Liver (tissue), 9 donors: ENCODE results near the gene MAML3. TPM values are rescaled to one million over a fixed set of nuclear protein-coding genes. Genes with fewer than 3 reads are reported as not detected.

Source experiments
- DNase-seq: peaks from one replicate; pipeline ENCODE4 v3.0.0-alpha.2; 2017; ENCODE audit warnings: low spot score
- H3K27ac ChIP-seq, 2 donors: one replicate each; pipeline ENCODE4 v1.7.0; 2013; ENCODE audit warnings: inconsistent platforms in 2 of 2, low read length in 2 of 2, control low read depth in 1 of 2, low read depth in 1 of 2, mild to moderate bottlenecking in 1 of 2
- H3K27me3 ChIP-seq, 4 donors: one replicate each; pipeline versions ENCODE4 v1.6.1 to v1.7.0; 2013; ENCODE audit warnings: low read length in 3 of 4, inconsistent platforms in 1 of 4, mild to moderate bottlenecking in 1 of 4, moderate library complexity in 1 of 4; ENCODE audit not compliant: control insufficient read depth in 4 of 4, insufficient read depth in 4 of 4
- H3K36me3 ChIP-seq, 4 donors: one replicate each; pipeline versions ENCODE4 v1.6.1 to v1.7.0; 2013; ENCODE audit warnings: low read length in 3 of 4, mild to moderate bottlenecking in 3 of 4, low read depth in 1 of 4, moderate library complexity in 1 of 4; ENCODE audit not compliant: control insufficient read depth in 4 of 4, insufficient read depth in 3 of 4
- H3K4me1 ChIP-seq, 4 donors: one replicate each; pipeline versions ENCODE4 v1.6.1 to v1.7.0; 2013; ENCODE audit warnings: low read length in 3 of 4, mild to moderate bottlenecking in 3 of 4, moderate library complexity in 1 of 4; ENCODE audit not compliant: control insufficient read depth in 4 of 4, insufficient read depth in 4 of 4
- H3K4me3 ChIP-seq, 3 donors: one replicate each; pipeline versions ENCODE4 v1.6.1 to v1.7.0; 2013; ENCODE audit warnings: low read length in 3 of 3, control low read depth in 1 of 3, low read depth in 1 of 3, mild to moderate bottlenecking in 1 of 3
- H3K9ac ChIP-seq, 2 donors: one replicate each; pipeline ENCODE4 v1.7.0; 2013; ENCODE audit warnings: low read length in 2 of 2, mild to moderate bottlenecking in 2 of 2, moderate library complexity in 2 of 2, control low read depth in 1 of 2, low read depth in 1 of 2
- H3K9me3 ChIP-seq, 4 donors: one replicate each; pipeline versions ENCODE4 v1.6.1 to v1.7.0; 2013; ENCODE audit warnings: low read length in 3 of 4; ENCODE audit not compliant: control insufficient read depth in 4 of 4
- ATF3 ChIP-seq: IDR thresholded peaks from 2 replicates; pipeline ENCODE4 v1.6.1; 2016; ENCODE audit warnings: antibody characterized with exemption
- CTCF ChIP-seq: fragments of 150-350 bp; IDR thresholded peaks from 2 replicates; pipeline ENCODE4 v1.5.1; 2017; ENCODE audit warnings: improper control_type of control experiment, low read depth, low read length; ENCODE audit not compliant: missing input control
- EGR1 ChIP-seq, 2 donors: IDR thresholded peaks; 2 replicates each; pipeline ENCODE4 v1.6.1; 2016 to 2018; ENCODE audit warnings: antibody characterized with exemption in 2 of 2, low read depth in 2 of 2
- FOXA2 ChIP-seq: IDR thresholded peaks from 2 replicates; pipeline ENCODE4 v1.6.1; 2016; ENCODE audit warnings: antibody characterized with exemption
- GABPA ChIP-seq, 2 donors: IDR thresholded peaks in 1 of 2; conservative IDR thresholded peaks in 1 of 2; 2 replicates each; pipeline ENCODE4 v1.6.1; 2016; ENCODE audit warnings: antibody characterized with exemption in 2 of 2, mild to moderate bottlenecking in 1 of 2, moderate library complexity in 1 of 2
- HNF4A ChIP-seq, 2 donors: conservative IDR thresholded peaks; 2 replicates each; pipeline ENCODE4 v1.6.1; 2016; ENCODE audit warnings: antibody characterized with exemption in 2 of 2, mild to moderate bottlenecking in 2 of 2
- HNF4G ChIP-seq: IDR thresholded peaks from 2 replicates; pipeline ENCODE4 v1.6.1; 2016; ENCODE audit warnings: antibody characterized with exemption
- JUND ChIP-seq, 2 donors: IDR thresholded peaks; 2 replicates each; pipeline ENCODE4 v1.6.1; 2016; ENCODE audit warnings: antibody characterized with exemption in 2 of 2
- NR2F2 ChIP-seq: IDR thresholded peaks from 2 replicates; pipeline ENCODE4 v1.6.1; 2016; ENCODE audit warnings: antibody characterized with exemption
- RAD21 ChIP-seq, 2 donors: IDR thresholded peaks; 2 replicates each; pipeline ENCODE4 v1.6.1; 2016; ENCODE audit warnings: antibody characterized with exemption in 2 of 2, mild to moderate bottlenecking in 2 of 2
- REST ChIP-seq: IDR thresholded peaks from 2 replicates; pipeline ENCODE4 v1.6.1; 2016; ENCODE audit warnings: antibody characterized with exemption, mild to moderate bottlenecking
- RXRA ChIP-seq, 2 donors: IDR thresholded peaks; 2 replicates each; pipeline ENCODE4 v1.6.1; 2017 to 2018; ENCODE audit warnings: antibody characterized with exemption in 2 of 2, mild to moderate bottlenecking in 1 of 2
- YY1 ChIP-seq: IDR thresholded peaks from 2 replicates; pipeline ENCODE4 v1.6.1; 2016; ENCODE audit warnings: antibody characterized with exemption, mild to moderate bottlenecking
- ZBTB33 ChIP-seq: IDR thresholded peaks from 2 replicates; pipeline ENCODE4 v1.6.1; 2016; ENCODE audit warnings: antibody characterized with exemption
- WGBS: extraction: QIAGEN DNeasy Blood & Tissue Kit; methylation state at CpG from one replicate; pipeline ENCODE4 v1.1.7; 2013; 5-methylcytosine and 5-hydroxymethylcytosine counted together
- polyA plus RNA-seq, 2 donors: library from polyadenylated mRNA; stranded (reverse) in 1 of 2; unstranded in 1 of 2; fragments of 200-250 nt in 1 of 2; fragments of >200 nt in 1 of 2; fragmentation: Nextera tagmentation in 1 of 2; extraction: Ambion mirVana in 1 of 2; gene quantifications; one replicate each; pipeline versions ENCODE4 v1.2.1 to v1.2.3, GENCODE V29; 2013 to 2015
- total RNA-seq, 2 donors: library from RNA; depleted of rRNA; stranded (reverse); fragments of >200 nt; gene quantifications; one replicate each; pipeline ENCODE4 v1.2.3, GENCODE V29; 2014
- donor health status: healthy.
- donor health status: healthy.
- donor health status: healthy.
- donor health status: healthy.
- donor health status: healthy.

The MAML3 gene
- total and polyA plus RNA-seq, 4 donors = 1.3 to 4.3 (median 2.7) TPM

- no peak for TF ChIP-seq ZBTB33
- no peak for TF ChIP-seq FOXA2
Measured at GRCh38 chr4:139978692-139979091, 175.3 kb downstream of the MAML3 start (continued).

- no peaks in the 10 kb centered on the region for H3K27me3 ChIP-seq
- peaks cover 0 to 9% (median under 1%) of the 10 kb centered on the region in 4 donors for H3K4me1 ChIP-seq
- no peaks in the 10 kb centered on the region for H3K36me3 ChIP-seq
- H3K9ac ChIP-seq = no peak overlapping the region
- no peak overlapping the region for H3K4me3 ChIP-seq
- no peak overlapping the region for H3K27ac ChIP-seq
- no peak for TF ChIP-seq FOXA2
- TF ChIP-seq REST = no peak
- TF ChIP-seq HNF4A (conservative IDR thresholded peaks at IDR 0.05) = no peak
- no peak for TF ChIP-seq EGR1 (IDR thresholded peaks at IDR 0.05; ENCODE audit: low read depth in 2 of 2)
- TF ChIP-seq JUND (IDR thresholded peaks at IDR 0.05) = no peak
- no peak for TF ChIP-seq YY1
- TF ChIP-seq RXRA (IDR thresholded peaks at IDR 0.05) = no peak
- TF ChIP-seq HNF4G = no peak
- 86% methylated on average over 3 of the region's 3 CpGs for WGBS
- H3K9me3 ChIP-seq = no peaks in the 10 kb centered on the region
- DNase-seq = no peak
Measured at GRCh38 chr4:139977838-139978609, 176.0 kb downstream of the MAML3 start.

- Histone ChIP-seq H3K4me1 (peaks cover 0 to 9% (median 0%) of the 10 kb centered on the region in 4 donors), H3K27me3 (no peaks in the 10 kb centered on the region), H3K36me3 (no peaks in the 10 kb centered on the region), H3K9me3 (no peaks in the 10 kb centered on the region), H3K27ac (peak overlapping the region; percentile 10 to 55), H3K4me3 (no peak overlapping the region), H3K9ac (no peak overlapping the region)
- 24% methylated on average over 1 of the region's 1 CpG for WGBS
- DNase-seq = no peak
- TF ChIP-seq ZBTB33 (no peak), YY1 (peak; percentile 25), EGR1 (IDR thresholded peaks at IDR 0.05; ENCODE audit: low read depth in 2 of 2) (peak; percentile 28 to 48), JUND (IDR thresholded peaks at IDR 0.05) (no peak), FOXA2 (no peak), HNF4A (conservative IDR thresholded peaks at IDR 0.05) (no peak), RXRA (IDR thresholded peaks at IDR 0.05) (peak; percentile 9 to 32), GABPA (IDR thresholded peaks at IDR 0.05 in 1 of 2, conservative IDR thresholded peaks at IDR 0.05 in 1 of 2) (no peak), RAD21 (IDR thresholded peaks at IDR 0.05) (peak; percentile 38 to 52), NR2F2 (peak; percentile 55), CTCF (no peak), ATF3 (no peak), REST (no peak)
Measured at GRCh38 chr4:139975830-139976272, 178.1 kb downstream of the MAML3 start.
